HepG2 (cell line): ENCODE data around the gene FILIP1. TPM values are rescaled to one million over a fixed set of nuclear protein-coding genes. Genes with fewer than 3 reads are reported as not detected.

Experiments
- ATAC-seq: fragments of 200-7000 bp; cut with Tn5 transposase; 3 replicates; pipeline ENCODE4 v1.9.1; 2020; ENCODE audit warnings: mild to moderate bottlenecking, moderate library complexity
- BruUV-seq: library from RNA; stranded (reverse); fragments of 400-500 nt; replicated peaks from 2 replicates; lab custom pipeline; 2021; lab: Mats Ljungman, UMichigan
- CTCF ChIA-PET: fragments of 300-600 bp; formaldehyde crosslinking; extraction: SDS; loops from one replicate; lab custom pipeline; 2021; ENCODE audit warnings: low total read pairs, inconsistent platforms, low intra/inter-chr PET ratio; lab: Yijun Ruan, JAX
- POLR2A ChIA-PET: fragments of 350-600 bp; sonication (Branson Sonifier 250); formaldehyde crosslinking; loops from one replicate; lab custom pipeline; 2020; ENCODE audit warnings: antibody characterized with exemption, inconsistent platforms; lab: Yijun Ruan, JAX
- DNase-seq: peaks from one replicate; pipeline ENCODE4 v3.0.0-alpha.2; 2015; ENCODE audit warnings: low spot score
- FAIRE-seq: peaks from 3 replicates; lab custom pipeline; 2011; peaks lifted over from hg19 to GRCh38; lab: Jason Lieb, UNC
- H2AFZ ChIP-seq: one replicate; pipeline ENCODE4 v1.6.1; 2011; ENCODE audit warnings: low read length, inconsistent platforms
- H3K27ac ChIP-seq: fragments of 300-600 bp; 3 replicates; pipeline ENCODE4 v1.8.0; 2011; ENCODE audit warnings: mixed run types, mild to moderate bottlenecking, mixed read lengths, low read length, inconsistent platforms; ENCODE audit not compliant: insufficient read depth; ENCODE audit errors: extremely low read length
- H3K27me3 ChIP-seq, 2 experiments: fragments of 200-600 bp in 1 of 2; 2 replicates in 1 of 2; 3 replicates in 1 of 2; pipeline versions ENCODE4 v1.6.0 to v1.8.0; 2011; ENCODE audit warnings: low read length in 2 of 2, mild to moderate bottlenecking in 2 of 2, moderate library complexity in 2 of 2, inconsistent platforms in 1 of 2; ENCODE audit not compliant: insufficient read depth in 2 of 2, control insufficient read depth in 1 of 2
- H3K36me3 ChIP-seq, 2 experiments: fragments of 200-600 bp in 1 of 2; replicated peaks in 1 of 2; 2 replicates in 1 of 2; 3 replicates in 1 of 2; pipeline versions ENCODE4 v1.5.1 to v1.8.0; 2011; ENCODE audit warnings: low read length in 2 of 2, inconsistent platforms in 1 of 2; ENCODE audit not compliant: insufficient read depth in 2 of 2, control insufficient read depth in 1 of 2
- H3K4me1 ChIP-seq: 2 replicates; pipeline ENCODE4 v1.5.1; 2012; ENCODE audit warnings: low read length, inconsistent platforms; ENCODE audit not compliant: insufficient read depth
- H3K4me2 ChIP-seq: 2 replicates; pipeline ENCODE4 v1.6.0; 2011; ENCODE audit warnings: low read depth, low read length, inconsistent platforms
- H3K4me3 ChIP-seq, 3 experiments: fragments of 200-600 bp in 1 of 3; sonication (generic), shearing (Covaris generic) in 1 of 3; replicated peaks in 1 of 3; 2 replicates each; pipeline ENCODE4 v1.5.1; 2011 to 2016; ENCODE audit warnings: low read length in 3 of 3, inconsistent platforms in 2 of 3, low read depth in 2 of 3, mild to moderate bottlenecking in 2 of 3, control low read depth in 1 of 3, mixed read lengths in 1 of 3; ENCODE audit not compliant: insufficient read depth in 1 of 3
- H3K79me2 ChIP-seq: one replicate; pipeline ENCODE4 v1.6.1; 2011; ENCODE audit warnings: low read length, inconsistent platforms; ENCODE audit not compliant: insufficient read depth
- H3K9ac ChIP-seq: 2 replicates; pipeline ENCODE4 v1.6.0; 2011; ENCODE audit warnings: mild to moderate bottlenecking, low read depth, low read length, inconsistent platforms; ENCODE audit not compliant: insufficient read depth
- H3K9me3 ChIP-seq: 2 replicates; pipeline ENCODE4 v1.5.1; 2012; ENCODE audit warnings: mild to moderate bottlenecking, low read length
- H4K20me1 ChIP-seq: 2 replicates; pipeline ENCODE4 v1.6.0; 2011; ENCODE audit warnings: inconsistent platforms, mild to moderate bottlenecking, low read length, moderate library complexity; ENCODE audit not compliant: insufficient read depth
- ATRX ChIP-seq: sonication (generic); formaldehyde crosslinking; IDR thresholded peaks from 2 replicates; pipeline ENCODE4 v1.4.0; 2020; ENCODE audit warnings: missing genetic modification reagents, borderline replicate concordance
- EED ChIP-seq: sonication (generic); formaldehyde crosslinking; IDR thresholded peaks from 2 replicates; pipeline ENCODE4 v1.5.0; 2020; ENCODE audit warnings: mild to moderate bottlenecking, missing genetic modification reagents
- ETV6 ChIP-seq: sonication (generic); formaldehyde crosslinking; conservative IDR thresholded peaks from 2 replicates; pipeline ENCODE4 v1.4.0; 2020; ENCODE audit warnings: missing genetic modification reagents
- GPBP1L1 ChIP-seq: sonication (generic); formaldehyde crosslinking; IDR thresholded peaks from 2 replicates; pipeline ENCODE4 v1.5.0; 2020; ENCODE audit warnings: mild to moderate bottlenecking, missing genetic modification reagents
- IRF1 ChIP-seq: sonication (generic); formaldehyde crosslinking; IDR thresholded peaks from 2 replicates; pipeline ENCODE4 v1.4.0; 2020; ENCODE audit warnings: low read depth, mild to moderate bottlenecking, missing genetic modification reagents
- KLF11 ChIP-seq: IDR thresholded peaks from 2 replicates; pipeline ENCODE4 v1.6.1; 2016; ENCODE audit warnings: missing compliant biosample characterization
- MYC ChIP-seq: sonication (generic); formaldehyde crosslinking; IDR thresholded peaks from 2 replicates; pipeline ENCODE4 v1.9.0; 2021; ENCODE audit warnings: missing genetic modification reagents, borderline replicate concordance
- SRY ChIP-seq: sonication (generic); formaldehyde crosslinking; IDR thresholded peaks from 2 replicates; pipeline ENCODE4 v1.8.0; 2022; ENCODE audit warnings: mild to moderate bottlenecking, missing genetic modification reagents
- SYNCRIP ChIP-seq: fragments of 200-400 bp; formaldehyde crosslinking; IDR thresholded peaks from 2 replicates; pipeline ENCODE4 v1.6.1; 2018; ENCODE audit warnings: mild to moderate bottlenecking, low read depth, low read length; ENCODE audit not compliant: insufficient read depth
- TAF1 ChIP-seq: sonication (generic); formaldehyde crosslinking; IDR thresholded peaks from 2 replicates; pipeline ENCODE4 v1.4.0; 2020; ENCODE audit warnings: missing genetic modification reagents
- TOPORS ChIP-seq: sonication (generic); formaldehyde crosslinking; IDR thresholded peaks from 2 replicates; pipeline ENCODE4 v1.8.0; 2023; ENCODE audit warnings: mild to moderate bottlenecking, missing genetic modification reagents
- ZBTB26 ChIP-seq: IDR thresholded peaks from 2 replicates; pipeline ENCODE4 v1.6.1; 2016; ENCODE audit warnings: missing compliant biosample characterization, missing genetic modification reagents, borderline replicate concordance
- ZNF10 ChIP-seq: sonication (generic); formaldehyde crosslinking; IDR thresholded peaks from 2 replicates; pipeline ENCODE4 v1.4.0; 2020; ENCODE audit warnings: mild to moderate bottlenecking, low read depth, missing genetic modification reagents, borderline replicate concordance
- ZNF143 ChIP-seq: sonication (generic); formaldehyde crosslinking; IDR thresholded peaks from 2 replicates; pipeline ENCODE4 v1.4.0; 2020; ENCODE audit warnings: missing genetic modification reagents
- ZNF367 ChIP-seq: sonication (generic); formaldehyde crosslinking; IDR thresholded peaks from 2 replicates; pipeline ENCODE4 v1.4.0; 2020; ENCODE audit warnings: missing genetic modification reagents, borderline replicate concordance
- ZNF564 ChIP-seq: sonication (generic); formaldehyde crosslinking; IDR thresholded peaks from 2 replicates; pipeline ENCODE4 v1.8.1; 2023; ENCODE audit warnings: mild to moderate bottlenecking, missing genetic modification reagents
- ZNF687 ChIP-seq: sonication (generic); formaldehyde crosslinking; IDR thresholded peaks from 2 replicates; pipeline ENCODE4 v1.5.1; 2020; ENCODE audit warnings: mild to moderate bottlenecking, missing genetic modification reagents, moderate library complexity
- WGBS: methylation state at CpG from one replicate; pipeline ENCODE4 v1.1.6; 2017; ENCODE audit warnings: low lambda C conversion rate; 5-methylcytosine and 5-hydroxymethylcytosine counted together
- in situ Hi-C: cut with HindIII; loops from 2 replicates; pipeline ENCODE4 v1.10.0; 2017; ENCODE audit warnings: low pct_unique_long_range_greater_than_20kb; ENCODE audit not compliant: extremely low pct_ligation_motif_present
- intact Hi-C: fragments of 100-400 bp; cut with micrococcal nuclease; formaldehyde crosslinking; loops from one replicate; pipeline ENCODE4 v1.10.0; 2022; ENCODE audit not compliant: unreplicated experiment
- polyA plus RNA-seq, 8 experiments: library from polyadenylated mRNA; depleted of rRNA in 3 of 8; stranded (reverse) in 7 of 8; unstranded in 1 of 8; fragments of >200 nt; fragmentation: Illumina TruSeq in 4 of 8; extraction: Trizol in 4 of 8; gene quantifications; 2 replicates each; pipeline versions ENCODE4 v1.2.1 to v1.2.3, GENCODE V29; 2011 to 2016; ENCODE audit warnings: low read depth in 4 of 8, missing spikeins in 1 of 8, mixed read lengths in 1 of 8; ENCODE audit not compliant: insufficient read depth in 1 of 8
- total RNA-seq, 5 experiments: library from RNA; depleted of rRNA; stranded (reverse); fragments of >200 nt; fragmentation: Illumina TruSeq; extraction: Trizol; gene quantifications; 2 replicates each; pipeline ENCODE4 v1.2.3, GENCODE V29; 2016; ENCODE audit warnings: low read depth in 1 of 5

Gene FILIP1
- total and polyA plus RNA-seq, 2 of the 13 experiments (the other 11 are each of a cell fraction or from before 2014, with no cell fraction given): not detected

GRCh38 chr6:75384116-75384515 is 109.5 kb downstream of the FILIP1 start (continued):
- no peak for TF ChIP-seq ZNF10
- no peak for TF ChIP-seq ETV6 (CRISPR knock-in tag)
- TF ChIP-seq GPBP1L1 (CRISPR knock-in tag): no peak
- no peak for TF ChIP-seq TAF1
- TF ChIP-seq TOPORS (CRISPR knock-in tag): no peak
- TF ChIP-seq ZNF687 (CRISPR knock-in tag): no peak
- no peak for TF ChIP-seq IRF1
- TF ChIP-seq EED (CRISPR knock-in tag): no peak

- Histone ChIP-seq H3K27me3 (no peaks in the 10 kb centered on the region), H3K9ac (no peak overlapping the region), H3K4me1 (no peaks in the 10 kb centered on the region), H2AFZ (no peak overlapping the region), H3K4me3 (no peak overlapping the region), H4K20me1 (no peaks in the 10 kb centered on the region), H3K79me2 (no peaks in the 10 kb centered on the region), H3K4me2 (no peak overlapping the region), H3K36me3 (no peaks in the 10 kb centered on the region), H3K27ac (no peak overlapping the region), H3K9me3 (no peaks in the 10 kb centered on the region)
- CTCF ChIA-PET: no interaction called here
- no peak for ATAC-seq
- no TSS peak for BruUV-seq
- DNase-seq: no peak
- POLR2A ChIA-PET: no interaction called here
- WGBS: 4% methylated on average over 2 of the region's 2 CpGs
- in situ Hi-C loops: no loop called here
- intact Hi-C loops: no loop called here
- no peak for FAIRE-seq
- TF ChIP-seq SYNCRIP (no peak), ZNF564 (CRISPR knock-in tag) (no peak), SRY (CRISPR knock-in tag) (no peak), ZNF367 (CRISPR knock-in tag) (no peak), ATRX (CRISPR knock-in tag) (no peak), ZNF143 (CRISPR knock-in tag) (no peak), ZBTB26 (CRISPR knock-in tag) (no peak), KLF11 (CRISPR knock-in tag) (no peak), MYC (no peak)
These were observed 111.0 kb downstream of the FILIP1 start for GRCh38 chr6:75382634-75382900.
